Daoy (cell line): ENCODE measurements around the gene ACOX3. TPM values are rescaled to one million over a fixed set of nuclear protein-coding genes. Genes with fewer than 3 reads are reported as not detected.
"Not testable (repeated sequence)": the region's sequence is repeated elsewhere in the genome, so short reads cannot be mapped to it uniquely, and the experiment has no call there.

Source experiments
- DNase-seq: peaks from one replicate; pipeline ENCODE4 v3.0.0-alpha.2; 2015; ENCODE audit warnings: low read depth
- total RNA-seq: library from RNA; depleted of rRNA; stranded (reverse); fragments of >200 nt; shearing (Covaris generic); gene quantifications from 2 replicates; pipeline ENCODE4 v1.2.3, GENCODE V29; 2014

The ACOX3 gene
- total RNA-seq, 1 experiment from 2014 or later, result 13.4 TPM

DNA sequence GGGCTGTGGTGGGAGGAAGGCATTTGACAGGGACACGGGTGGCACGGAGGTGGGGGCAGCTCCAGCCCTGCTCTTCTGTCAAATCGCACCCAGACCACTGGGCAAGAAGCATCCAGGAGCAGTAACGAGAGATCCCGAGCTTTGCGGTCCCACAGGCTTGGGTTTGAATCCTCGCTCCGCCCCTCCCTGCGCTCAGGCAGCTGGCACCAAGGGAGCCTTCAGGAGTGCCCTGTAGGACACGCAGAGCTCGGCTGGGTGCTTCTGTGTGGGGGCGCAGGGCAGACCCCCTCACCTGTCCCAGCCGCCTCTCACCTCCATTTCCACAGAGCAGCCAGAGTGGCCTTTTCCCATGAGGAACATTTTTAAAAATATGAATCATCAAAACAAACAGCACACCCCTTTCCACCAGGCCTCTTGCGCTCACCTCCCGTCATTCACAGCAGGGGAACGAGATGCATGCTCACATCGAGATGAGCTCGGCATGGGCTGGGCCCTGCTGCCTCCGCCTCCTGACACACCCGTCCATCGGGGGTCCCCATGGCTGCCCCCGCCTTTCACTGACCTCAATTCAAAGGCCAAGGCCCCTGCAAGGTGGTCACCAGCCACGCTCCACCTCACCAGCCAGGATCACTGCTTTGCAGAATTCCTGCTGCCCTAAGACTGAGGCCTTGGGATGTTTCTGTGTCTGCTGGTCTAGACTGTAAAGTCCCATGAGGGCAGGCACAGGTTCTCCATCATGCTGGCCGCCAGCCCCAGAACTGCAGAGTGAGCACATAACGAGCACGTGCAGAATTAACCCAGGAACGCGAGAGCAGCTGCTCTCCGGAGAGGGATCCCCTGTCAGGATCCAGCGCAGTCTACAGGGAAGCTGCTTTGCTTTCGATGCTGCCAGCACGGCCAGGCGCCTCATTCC is 52.7 kb downstream of the ACOX3 start:
- no peak for DNase-seq

GRCh38 chr4:8387194-8387593 is 53.3 kb downstream of the ACOX3 start:
- DNase-seq, result no peak

- no peak for DNase-seq
Observed at GRCh38 chr4:8386731-8387130, 53.8 kb downstream of the ACOX3 start.

DNA sequence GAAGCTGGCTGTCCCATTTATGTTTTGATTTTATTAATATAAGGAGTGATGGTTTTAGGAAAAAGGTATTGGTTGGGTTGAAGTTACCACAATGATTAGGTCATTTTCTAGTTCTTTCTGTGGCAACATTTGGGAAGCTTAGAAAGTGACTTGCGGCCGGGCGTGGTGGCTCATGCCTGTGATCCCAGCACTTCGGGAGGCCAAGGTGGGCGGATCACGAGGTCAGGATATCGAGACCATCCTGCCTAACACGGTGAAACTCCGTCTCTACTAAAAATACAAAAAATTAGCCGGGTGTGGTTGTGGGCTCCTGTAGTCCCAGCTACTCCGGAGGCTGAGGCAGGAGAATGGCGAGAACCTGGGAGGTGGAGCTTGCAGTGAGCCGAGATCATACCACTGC is 54.4 kb downstream of the ACOX3 start:
- not testable (repeated sequence) for DNase-seq

GRCh38 chr4:8385611-8386010 is 54.9 kb downstream of the ACOX3 start:
- no peak for DNase-seq

DNA sequence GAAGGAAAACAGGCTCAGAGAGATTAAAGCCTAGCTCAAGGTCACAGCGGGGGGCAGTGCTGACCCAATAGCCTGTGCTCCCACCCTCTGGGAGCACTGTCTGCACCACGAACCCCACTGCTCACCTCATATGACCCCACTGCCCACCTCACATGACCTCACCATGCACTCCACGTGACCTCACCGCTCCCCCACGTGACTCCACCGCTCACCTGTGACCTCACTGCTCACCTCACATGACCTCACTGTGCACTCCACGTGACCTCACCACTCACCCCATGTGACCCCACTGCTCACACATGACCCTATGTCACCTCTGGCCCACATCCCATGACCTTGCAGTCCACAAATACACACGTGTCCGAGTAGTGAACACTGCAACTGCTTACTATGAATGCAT is 55.4 kb downstream of the ACOX3 start:
- DNase-seq, result no peak

GRCh38 chr4:8384397-8385060 is 56.0 kb downstream of the ACOX3 start:
- no peak for DNase-seq

- no peak for DNase-seq
Observed at GRCh38 chr4:8383451-8384160, 56.9 kb downstream of the ACOX3 start.

- DNase-seq, result no peak
Observed at GRCh38 chr4:8383016-8383415, 57.5 kb downstream of the ACOX3 start.

DNA sequence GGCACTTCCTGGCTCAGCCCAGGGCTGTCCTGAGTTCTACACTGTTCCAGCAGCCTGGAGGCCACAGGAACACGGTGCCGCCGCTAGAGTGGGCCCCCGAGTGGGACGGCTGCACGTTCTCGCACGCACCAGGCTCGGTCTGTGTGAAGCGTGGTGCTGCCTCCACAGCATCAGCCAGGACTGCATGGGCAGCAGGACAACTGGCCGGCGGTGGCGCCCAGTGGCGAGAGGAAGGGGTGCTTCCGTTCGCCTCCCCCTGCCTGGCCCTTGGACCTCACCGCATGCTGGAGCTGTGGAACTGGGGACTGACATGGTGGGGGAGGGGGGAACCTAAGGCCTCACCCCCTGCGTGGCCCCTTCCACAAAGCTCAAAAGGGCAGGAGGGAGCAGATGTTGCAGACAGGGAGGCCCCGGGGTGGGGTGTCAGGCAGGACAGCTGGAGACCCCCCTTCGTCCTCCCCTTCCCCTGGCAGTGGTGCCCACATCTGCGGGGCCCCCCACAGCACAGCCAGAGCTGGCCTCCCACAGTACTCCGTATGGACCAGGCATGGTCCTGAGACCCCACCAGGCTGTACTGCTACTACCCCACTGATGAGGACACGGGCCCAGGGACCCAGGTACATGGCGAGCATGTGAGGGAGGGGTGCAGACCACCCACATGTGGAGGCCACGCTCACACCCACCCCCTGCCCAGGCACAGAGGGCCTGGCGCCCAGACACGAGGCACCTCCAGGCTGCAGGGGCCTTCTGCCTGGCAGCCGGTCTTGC is 58.5 kb downstream of the ACOX3 start:
- DNase-seq, result no peak

DNA sequence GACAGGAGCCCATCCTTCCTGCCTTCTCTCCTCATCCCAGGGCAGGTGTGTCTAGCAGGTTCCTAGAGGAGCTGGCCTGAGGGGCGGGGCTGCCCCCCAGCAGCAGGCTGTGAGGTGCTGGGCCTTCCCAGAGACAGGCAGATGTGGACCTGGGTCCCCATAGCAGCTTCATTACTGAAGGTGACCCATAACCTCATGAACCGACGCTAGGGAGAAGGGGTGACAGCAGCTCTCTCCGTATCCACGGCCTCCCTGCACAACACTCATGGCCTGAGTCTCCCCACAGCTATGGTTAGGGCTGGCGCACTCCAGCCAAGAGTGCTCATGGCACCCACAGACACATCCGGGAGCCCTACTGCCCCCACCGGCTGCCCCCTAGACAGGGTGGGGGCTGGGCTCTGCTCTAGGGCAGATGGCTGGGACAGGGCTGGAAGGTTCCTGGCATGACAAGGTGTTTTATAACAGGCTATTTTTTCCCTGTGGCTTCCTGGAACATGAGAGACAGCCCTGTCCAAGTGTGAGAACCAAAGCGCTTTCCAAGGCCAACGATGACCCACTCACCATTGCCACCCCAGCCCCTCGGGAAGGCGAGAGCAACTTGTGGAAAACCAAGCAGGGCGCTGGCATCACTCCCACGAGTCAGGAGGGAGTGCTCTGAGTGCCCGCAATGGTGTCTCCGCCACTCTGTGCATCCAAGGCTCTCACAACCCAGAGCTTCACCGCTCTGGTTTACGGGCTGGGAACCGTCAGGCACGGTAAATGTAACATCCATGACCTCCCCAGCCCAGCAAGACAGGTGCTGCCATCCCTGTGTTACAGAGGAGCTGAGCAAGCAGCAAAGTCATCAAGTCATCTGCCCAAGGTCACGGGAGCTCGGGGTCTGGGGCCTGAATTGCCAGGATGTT is 59.8 kb downstream of the ACOX3 start:
- no peak for DNase-seq

- no peak for DNase-seq
Observed at GRCh38 chr4:8379771-8380170, 60.8 kb downstream of the ACOX3 start.

- no peak for DNase-seq
Observed at GRCh38 chr4:8379281-8379680, 61.2 kb downstream of the ACOX3 start.

DNA sequence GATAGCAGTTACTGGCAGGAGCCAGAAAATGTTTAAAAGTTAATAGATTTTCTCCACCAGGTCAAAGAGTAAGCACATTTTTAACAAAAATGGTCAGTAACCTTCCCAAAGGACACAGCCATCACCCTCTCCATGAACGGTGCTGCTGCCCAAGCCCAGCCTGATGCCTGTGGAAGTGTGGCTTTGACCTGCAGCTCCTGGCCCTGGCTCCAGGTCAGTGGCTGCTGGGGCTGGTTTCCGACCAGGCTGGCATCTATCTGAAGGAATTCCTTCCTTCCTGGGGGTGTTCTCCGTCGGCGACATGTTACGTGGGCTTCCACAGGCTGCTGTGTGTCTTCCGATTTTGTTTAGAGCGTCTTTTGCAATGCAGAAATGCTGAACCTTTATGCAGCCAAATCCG is 61.7 kb downstream of the ACOX3 start:
- no peak for DNase-seq

- no peak for DNase-seq
Observed at GRCh38 chr4:8378101-8378724, 62.3 kb downstream of the ACOX3 start.

GRCh38 chr4:8377103-8378075 is 63.1 kb downstream of the ACOX3 start:
- no peak for DNase-seq

- DNase-seq, result no peak
Observed at GRCh38 chr4:8376361-8377102, 64.0 kb downstream of the ACOX3 start.
